Epithelial cell of umbilical artery (primary cell): ENCODE results near the gene OCLN. TPM values are rescaled to one million over a fixed set of nuclear protein-coding genes. Genes with fewer than 3 reads are reported as not detected.

ENCODE experiments used
- total RNA-seq: library from RNA; depleted of rRNA; stranded (reverse); fragments of >200 nt; gene quantifications from 2 replicates; pipeline ENCODE4 v1.2.3, GENCODE V29; 2014

The OCLN gene, protein sequence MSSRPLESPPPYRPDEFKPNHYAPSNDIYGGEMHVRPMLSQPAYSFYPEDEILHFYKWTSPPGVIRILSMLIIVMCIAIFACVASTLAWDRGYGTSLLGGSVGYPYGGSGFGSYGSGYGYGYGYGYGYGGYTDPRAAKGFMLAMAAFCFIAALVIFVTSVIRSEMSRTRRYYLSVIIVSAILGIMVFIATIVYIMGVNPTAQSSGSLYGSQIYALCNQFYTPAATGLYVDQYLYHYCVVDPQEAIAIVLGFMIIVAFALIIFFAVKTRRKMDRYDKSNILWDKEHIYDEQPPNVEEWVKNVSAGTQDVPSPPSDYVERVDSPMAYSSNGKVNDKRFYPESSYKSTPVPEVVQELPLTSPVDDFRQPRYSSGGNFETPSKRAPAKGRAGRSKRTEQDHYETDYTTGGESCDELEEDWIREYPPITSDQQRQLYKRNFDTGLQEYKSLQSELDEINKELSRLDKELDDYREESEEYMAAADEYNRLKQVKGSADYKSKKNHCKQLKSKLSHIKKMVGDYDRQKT
- 12.3 and 29.0 TPM in 2 replicates for total RNA-seq

DNA sequence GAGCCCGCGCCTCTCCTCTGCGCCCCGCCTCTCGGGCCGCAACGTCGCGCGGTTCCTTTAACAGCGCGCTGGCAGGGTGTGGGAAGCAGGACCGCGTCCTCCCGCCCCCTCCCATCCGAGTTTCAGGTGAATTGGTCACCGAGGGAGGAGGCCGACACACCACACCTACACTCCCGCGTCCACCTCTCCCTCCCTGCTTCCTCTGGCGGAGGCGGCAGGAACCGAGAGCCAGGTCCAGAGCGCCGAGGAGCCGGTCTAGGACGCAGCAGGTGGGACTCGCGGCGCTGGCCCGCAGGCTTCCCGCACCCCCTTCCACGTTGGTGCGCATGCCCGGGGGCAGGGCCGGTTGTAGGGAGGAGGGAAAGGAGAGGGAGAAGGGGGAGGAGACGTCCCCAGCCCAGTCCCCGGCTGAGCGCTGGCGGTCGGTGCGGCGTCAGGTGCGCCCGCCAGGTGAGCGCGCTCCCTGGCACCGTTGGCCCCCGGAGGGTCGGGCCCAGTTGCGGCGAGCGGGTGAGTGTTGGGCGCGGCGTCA is at the start of gene OCLN:
Gene OCLN, plus strand, starts transcription at position 400 of the 532 bp plus-strand sequence. CDS start 11,455 bp downstream, outside the sequence.

DNA sequence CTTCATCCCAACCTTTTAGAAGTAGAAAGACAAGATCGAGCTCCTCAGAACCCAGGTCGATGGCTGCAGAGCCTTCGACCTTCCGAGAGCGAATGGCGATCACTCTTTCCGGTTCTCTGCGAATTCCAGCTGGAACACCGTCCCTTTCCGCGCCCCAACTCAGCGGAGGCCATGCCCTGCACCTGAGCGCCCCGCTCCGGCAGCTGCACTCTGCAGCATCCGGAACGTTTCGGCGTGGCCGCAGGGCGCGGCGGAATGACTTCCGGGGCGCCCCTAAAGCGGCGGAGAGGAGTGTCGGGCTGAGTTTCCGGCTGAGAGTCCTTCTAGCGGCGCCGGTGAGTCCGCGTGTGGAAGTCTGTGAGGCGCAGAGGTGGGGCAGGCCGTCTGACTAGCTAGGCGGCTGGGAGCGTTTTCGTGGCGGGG is 67.3 kb downstream of the OCLN start, which contains the start of gene GTF2H2C:
Gene GTF2H2C, plus strand, starts transcription at position 284 of the 423 bp plus-strand sequence. CDS start 4,942 bp downstream, outside the sequence.

Other genes with a start within 250 kb of the OCLN start
- 3.9 and 5.8 TPM in 2 replicates for gene CCDC125, start 160.0 kb upstream of the OCLN start, total RNA-seq
- 31.6 and 33.1 TPM in 2 replicates for gene AK6, start 123.3 kb upstream of the OCLN start, total RNA-seq
- gene TAF9, start 123.3 kb upstream of the OCLN start, total RNA-seq, result 80.9 and 127 TPM in 2 replicates
- 13.0 and 17.6 TPM in 2 replicates for gene RAD17, start 123.0 kb upstream of the OCLN start, total RNA-seq
- gene MARVELD2, start 77.7 kb upstream of the OCLN start, total RNA-seq, result 2.9 and 4.0 TPM in 2 replicates
- 32.5 and 50.6 TPM in 2 replicates for gene GTF2H2C, start 67.4 kb downstream of the OCLN start, total RNA-seq